GM21528 (cell line): ENCODE data around the gene VSTM5.

Source experiments
- ATAC-seq: cut with Tn5 transposase; IDR thresholded peaks from one replicate; pipeline ENCODE4 v1.9.1; 2021; ENCODE audit warnings: mild to moderate bottlenecking, moderate library complexity; ENCODE audit not compliant: unreplicated experiment, low FRiP score

The VSTM5 gene

DNA sequence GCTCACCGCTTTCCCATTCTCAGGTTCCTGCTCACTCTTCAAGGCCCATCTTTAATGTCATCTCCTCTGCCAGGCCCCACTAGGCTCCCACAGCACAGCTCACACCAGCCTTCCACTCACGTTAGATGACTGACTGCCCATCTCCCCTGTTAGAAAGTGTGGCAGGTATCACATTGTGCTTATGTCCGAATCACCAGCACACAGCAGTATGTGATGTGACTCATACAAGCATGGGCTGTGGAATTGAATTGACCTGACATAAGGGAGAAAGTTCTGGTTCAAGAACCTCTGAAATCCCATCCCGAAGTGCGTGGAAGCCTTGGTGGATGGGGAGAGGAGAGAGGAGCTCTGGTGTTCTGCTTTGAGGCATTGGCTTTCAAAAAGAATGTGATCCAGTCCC lies 6.5 kb downstream of the VSTM5 start:
- no peak for ATAC-seq

DNA sequence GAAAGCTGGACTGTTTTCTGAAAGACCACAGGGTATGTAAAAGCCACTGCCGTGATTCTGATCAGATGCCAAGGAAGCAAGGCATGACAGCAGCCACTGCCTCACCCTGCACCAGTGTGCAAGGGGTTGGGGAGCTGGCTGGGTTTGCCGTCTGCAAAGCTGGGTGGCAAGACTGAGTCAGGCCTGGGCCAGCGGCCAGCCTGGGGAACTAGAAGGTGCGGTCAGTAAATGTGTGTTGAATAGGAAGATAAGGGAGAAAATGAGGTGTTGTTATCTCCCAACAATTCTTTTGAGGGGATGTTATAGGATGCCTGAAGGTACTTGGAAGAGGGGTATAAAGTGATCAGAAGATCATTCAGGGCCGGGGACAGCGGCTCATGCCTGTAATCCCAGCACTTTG lies 8.0 kb downstream of the VSTM5 start:
- ATAC-seq = no peak

DNA sequence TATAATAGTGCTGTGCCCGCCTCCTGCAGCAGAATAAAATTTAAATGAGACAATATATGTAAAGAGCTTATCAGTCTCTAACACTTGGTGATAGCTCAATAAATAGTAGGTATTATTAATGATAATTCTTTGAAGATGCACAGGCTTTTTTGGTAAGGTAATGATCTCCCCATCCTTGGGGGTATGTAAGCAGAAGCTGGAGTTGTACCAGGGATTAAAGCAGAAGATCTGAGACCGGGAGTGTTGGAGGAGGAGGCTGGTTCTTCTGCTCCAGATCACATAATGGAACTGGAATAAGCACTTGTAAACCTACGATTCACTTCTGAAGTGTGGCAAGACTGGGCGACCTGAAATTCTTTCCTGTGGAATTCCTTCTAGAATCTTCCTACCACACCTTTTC lies 8.4 kb downstream of the VSTM5 start:
- no peak for ATAC-seq

DNA sequence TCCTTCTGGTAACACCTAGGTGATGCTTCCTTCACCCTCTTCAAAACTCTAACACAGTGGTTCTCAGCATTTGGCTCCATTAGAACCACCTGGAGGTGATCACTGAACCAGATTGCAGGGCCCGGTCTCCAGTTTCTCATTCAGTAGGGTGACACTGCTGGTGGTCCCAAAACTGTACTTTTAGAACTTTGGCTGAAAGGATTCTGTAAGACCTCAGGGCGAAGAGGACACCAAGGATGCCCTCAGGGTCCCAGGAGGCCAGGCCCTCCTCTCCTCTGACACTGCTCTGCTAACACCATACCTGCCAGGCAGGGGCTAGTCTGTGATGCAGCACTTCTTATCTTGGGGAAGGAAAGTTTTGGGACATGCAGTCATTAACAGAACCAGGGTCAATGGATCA lies 9.0 kb downstream of the VSTM5 start:
- ATAC-seq = no peak

DNA sequence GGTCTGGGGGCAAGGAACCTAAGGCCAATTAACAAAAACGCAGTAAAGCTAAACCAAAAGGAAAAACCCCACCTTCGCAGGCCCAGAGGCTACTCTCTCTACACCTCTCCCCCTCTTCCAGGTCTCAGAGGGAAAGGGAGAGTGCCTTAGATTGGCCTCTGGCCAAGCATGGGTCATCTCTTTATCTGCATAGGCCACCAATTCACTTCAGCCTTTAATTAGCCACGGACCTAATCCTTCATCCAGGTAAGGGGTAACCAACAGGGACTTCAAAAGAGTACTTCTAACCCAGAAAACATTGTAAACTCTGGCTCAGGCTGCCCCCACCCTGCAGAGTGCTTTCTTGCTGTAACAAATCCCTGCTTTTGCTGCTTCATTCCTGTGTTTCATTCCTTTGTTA lies 9.4 kb downstream of the VSTM5 start:
- ATAC-seq = no peak

DNA sequence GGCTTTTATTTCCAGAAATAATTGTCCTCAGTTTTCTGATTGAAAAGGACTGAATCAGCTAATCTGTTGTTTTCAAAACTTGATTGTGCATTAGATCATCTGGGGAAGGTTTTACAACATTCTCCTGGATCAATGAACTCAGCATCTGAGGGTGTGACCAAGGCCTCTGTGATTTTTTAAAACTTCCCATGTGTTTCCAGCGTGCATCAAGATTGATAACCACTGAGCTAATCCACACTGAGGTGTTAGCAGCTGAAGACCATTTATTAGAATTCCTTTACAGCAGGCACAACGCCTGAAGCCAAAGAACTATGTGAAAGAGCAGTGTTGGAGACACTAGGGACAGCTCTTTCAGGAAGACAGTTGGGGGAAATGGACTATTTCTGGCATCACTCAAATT lies 10.2 kb downstream of the VSTM5 start:
- no peak for ATAC-seq

DNA sequence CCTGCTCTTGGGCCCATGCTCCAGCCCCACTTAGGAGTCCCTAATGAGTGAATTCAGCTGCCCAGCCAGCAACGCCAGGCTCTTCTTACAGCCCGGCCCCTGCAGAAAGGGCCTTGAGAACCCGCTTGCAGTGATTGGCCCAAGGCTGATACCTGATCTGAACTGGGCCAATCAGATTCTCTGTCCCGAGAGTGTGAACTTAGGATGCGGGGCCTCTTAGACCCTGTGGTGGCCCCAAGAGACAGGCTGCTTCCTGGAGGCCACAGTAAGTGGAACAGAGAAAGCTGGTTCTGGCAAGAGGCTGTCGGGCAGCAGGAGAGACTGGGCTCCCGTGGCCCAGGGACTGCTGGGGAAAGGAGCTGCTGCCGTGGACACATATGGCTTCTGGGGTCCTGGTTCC lies 11.5 kb downstream of the VSTM5 start:
- ATAC-seq = no peak

DNA sequence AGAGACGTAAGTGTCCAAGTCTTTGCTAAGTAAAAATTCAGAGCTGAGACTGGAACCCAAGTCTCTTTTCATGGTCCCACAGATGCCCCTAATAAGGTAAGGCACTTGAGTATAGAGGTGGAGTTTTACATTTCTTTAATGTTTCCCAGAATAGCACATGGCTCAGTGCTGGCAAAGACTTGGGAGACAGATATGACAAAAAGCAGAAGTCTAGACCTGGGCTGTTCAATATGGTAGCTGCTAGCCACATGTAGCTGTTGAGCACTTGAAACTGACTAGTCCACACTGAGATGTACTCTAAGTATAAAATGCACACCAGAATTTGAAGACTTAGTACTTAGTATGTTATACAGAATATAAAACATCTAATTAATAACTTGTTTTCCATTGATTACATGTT lies 17.6 kb downstream of the VSTM5 start:
- no peak for ATAC-seq

DNA sequence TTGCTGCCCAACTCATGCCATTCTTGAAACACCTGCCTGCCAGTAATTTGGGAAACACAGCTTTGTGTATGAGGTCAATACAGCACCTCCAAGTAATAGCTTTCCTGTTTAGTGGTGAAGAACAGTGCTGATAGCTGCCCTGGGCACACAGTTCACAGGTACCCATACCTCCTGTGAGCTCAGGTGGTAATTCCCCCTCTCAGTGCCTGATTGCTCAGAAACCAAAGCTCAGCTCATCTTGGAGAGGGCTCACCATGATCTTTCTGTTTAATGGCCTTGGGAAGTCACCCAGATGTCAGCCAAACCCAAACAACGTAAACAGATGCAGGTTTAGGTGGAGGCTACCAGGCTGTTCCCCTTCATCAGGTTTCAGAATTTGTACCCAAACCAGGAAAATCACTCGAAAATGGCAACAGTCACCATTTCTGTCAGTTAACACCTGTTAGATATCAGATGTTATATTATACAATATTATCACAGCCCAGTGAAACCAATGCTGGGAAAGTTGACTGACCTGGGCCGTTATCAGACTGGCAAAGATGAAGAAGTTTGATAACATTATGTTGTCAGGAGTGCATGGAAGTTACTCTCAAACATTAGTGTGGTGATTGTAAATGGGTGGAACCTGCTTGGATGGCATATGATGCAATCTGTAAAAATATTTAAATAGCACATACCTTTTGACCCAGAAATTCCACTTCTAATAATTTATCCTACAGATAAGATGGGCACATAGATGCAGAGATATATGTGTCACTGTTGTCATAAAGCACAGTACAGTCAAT lies 18.9 kb downstream of the VSTM5 start:
- no peak for ATAC-seq

DNA sequence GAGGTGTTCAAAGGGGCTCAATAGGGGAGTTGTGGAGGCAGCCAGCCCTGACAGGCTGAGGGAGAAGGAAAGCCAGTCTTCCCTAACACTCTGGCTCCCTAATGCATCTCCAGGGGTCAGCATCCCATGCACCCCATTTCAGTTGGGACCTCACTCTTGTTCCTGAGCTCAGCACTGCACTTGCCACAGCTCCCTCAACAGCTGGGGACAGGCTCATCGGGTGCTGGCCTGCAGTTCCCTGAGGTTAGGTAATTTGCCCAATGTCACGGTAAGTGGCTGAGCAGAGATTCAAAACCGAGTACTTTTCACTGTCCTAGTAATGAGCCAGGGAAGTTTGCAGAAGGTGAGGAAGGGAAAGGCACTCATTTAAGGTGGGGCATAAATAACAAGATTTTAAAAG lies 20.8 kb downstream of the VSTM5 start:
- ATAC-seq = no peak

DNA sequence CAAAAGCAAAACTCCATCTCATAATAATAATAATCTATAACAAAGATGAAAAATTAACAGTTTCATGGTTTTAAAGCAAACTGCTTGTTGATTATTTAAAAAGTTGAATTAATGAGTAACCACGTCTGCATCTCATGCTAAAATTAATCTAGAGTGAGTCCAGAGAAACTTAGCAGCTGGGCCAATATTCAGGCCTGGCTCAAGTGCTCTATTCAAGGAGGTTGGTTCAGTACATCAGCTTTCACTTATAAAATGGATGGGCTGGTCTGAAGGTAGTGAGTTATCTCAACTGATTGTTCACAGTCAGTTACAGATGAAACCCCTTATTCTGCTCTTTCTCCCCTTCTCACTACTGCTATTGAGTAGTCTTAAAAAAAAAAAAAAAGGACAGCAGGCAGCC lies 23.1 kb downstream of the VSTM5 start:
- no peak for ATAC-seq

DNA sequence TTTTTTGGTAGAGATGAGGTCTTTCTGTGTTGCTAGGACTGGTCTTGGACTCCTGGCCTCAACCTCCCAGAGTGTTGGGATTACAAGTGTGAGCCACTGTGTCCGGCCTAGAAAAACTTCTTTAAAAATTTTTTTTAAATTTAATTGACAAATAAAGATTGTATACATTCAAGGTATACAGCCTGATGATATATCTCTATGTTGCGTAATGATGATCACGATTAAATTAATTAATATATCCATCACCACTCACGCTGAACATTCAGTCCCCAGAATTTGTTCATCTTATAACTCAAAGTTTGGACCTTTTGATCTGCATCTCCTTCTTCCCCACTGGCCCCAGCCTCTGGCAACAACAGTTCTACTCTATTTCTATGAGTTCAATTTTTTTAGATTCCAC lies 27.2 kb downstream of the VSTM5 start:
- ATAC-seq = no peak

DNA sequence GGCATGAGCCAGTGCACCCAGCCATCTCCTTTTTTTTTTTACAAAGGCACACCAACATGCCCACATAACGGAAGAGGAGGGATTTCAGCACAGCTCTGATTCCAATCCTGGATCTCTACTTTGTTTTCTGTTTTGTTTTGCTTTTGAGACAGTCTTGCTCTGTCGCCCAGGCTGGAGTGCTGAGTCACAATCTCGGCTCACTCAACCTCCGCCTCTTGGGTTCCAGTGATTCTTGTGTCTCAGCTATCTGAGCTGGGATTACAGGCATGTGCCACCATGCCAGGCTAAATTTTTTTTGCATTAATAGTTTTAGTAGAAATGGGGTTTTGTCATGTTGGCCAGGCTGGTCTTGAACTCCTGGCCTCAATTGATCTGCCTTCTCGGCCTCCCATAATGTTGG lies 28.1 kb downstream of the VSTM5 start:
- no peak for ATAC-seq

DNA sequence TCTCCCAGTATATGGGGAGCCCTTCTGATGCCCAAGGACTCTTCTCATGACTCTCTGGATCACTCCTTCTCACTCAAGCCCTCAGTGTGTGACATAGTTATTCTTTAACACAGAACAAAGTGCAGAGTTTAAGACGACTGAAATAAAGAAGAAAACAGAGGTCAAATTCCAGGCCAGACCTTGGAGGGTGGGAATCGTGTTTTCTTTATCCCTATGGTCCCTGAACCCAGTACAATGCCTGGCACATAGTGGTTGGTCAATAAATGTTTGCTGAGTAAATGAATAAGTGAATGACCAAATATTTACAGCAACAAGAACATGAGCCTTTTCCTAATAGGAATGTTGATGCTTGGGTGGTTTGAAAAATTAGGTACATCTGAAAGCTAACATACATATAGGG lies 28.8 kb downstream of the VSTM5 start:
- ATAC-seq = no peak

DNA sequence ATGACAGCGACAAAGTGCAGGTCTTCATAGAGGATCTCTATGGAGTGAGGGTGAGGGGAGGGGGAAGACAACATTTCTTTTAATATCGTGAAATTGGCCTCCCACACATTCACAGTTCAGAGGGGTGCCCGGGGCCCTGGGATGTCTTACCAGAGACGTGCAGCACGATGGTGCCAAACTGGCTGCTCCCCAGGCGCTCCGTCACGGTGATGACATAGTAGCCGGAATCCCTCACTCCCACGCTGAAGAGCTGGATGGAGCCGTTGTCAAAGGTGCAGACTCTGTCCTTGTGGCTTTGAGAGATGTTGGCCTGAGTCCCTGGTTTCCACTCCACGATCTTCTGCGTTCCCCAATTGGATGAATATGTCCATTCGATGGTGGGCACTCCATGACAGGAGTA lies 29.6 kb downstream of the VSTM5 start:
- no peak for ATAC-seq

DNA sequence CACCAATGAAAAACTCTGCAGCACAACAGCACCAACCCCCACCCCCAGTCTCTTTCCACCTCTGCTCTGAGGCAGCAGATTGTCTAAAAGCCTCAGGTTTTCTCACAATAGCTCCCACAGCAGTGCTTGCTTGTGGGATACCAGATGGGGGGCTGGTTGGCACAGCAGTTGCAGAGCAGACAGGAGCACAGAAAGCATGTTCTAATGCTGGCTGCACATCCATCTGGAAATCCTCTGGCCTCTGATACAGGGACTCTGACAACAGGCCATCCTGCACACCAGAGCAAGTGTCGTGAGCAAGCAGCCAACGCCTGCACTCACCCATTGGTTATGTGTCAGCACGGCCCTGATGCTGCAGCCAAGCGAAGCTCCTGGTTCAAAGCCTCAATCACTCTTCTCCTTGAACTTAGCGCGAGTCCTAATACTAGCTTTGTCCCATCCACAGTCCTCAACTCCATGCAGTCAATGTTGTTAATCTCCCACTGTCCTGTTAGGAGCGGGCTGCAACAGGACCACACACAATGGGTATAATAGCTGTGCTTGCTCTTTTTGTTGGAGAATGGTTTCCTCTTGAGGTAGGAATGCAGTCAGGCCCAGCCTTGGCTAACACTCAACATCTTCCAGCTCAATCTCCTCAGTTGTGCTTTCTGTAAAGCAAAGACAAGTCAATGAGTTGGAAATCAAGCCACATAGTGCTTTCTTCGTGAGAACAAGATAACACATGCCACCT lies 30.3 kb downstream of the VSTM5 start:
- no peak for ATAC-seq

DNA sequence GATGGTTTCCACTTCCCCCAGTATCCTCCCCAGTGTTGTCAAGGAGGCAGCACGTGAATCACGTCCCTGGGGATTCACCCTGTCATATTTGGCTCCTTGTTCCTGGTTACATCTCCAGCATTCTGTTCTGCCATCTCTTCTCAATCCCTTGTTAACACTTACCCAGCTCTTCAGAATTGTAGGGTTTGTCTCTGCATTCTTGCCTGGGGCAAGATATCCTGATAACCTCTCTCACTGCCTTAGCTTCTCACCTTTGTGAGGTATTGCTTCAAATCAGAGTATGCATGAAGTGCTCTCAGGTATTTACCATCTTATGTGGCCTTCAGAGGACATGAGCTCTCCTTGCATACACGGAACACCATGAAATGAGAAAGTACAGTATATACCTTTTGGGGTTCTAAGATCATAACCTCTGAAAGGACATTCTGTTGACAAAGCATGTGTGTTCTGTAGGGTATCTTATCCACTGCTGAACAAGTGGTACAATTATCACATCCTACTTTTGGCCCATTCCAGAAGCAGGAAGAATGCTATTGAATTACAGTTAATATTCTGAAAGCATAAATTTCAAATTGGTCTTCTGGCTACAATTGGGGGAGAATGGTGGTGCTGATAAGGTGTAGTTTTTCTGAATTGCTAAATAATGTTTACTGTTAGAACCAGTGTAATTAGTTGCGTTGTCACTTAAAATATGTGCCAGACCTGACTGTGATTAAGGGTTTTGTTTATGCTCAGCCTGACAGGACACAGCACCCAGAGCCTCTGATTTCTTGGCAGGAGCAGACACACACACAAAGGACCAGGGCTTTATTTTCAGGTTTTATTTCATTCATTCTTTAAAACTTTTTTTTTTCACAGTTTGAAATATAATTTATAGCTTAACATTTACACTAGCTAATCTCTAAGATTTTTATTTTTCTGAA lies 32.7 kb downstream of the VSTM5 start:
- no peak for ATAC-seq

DNA sequence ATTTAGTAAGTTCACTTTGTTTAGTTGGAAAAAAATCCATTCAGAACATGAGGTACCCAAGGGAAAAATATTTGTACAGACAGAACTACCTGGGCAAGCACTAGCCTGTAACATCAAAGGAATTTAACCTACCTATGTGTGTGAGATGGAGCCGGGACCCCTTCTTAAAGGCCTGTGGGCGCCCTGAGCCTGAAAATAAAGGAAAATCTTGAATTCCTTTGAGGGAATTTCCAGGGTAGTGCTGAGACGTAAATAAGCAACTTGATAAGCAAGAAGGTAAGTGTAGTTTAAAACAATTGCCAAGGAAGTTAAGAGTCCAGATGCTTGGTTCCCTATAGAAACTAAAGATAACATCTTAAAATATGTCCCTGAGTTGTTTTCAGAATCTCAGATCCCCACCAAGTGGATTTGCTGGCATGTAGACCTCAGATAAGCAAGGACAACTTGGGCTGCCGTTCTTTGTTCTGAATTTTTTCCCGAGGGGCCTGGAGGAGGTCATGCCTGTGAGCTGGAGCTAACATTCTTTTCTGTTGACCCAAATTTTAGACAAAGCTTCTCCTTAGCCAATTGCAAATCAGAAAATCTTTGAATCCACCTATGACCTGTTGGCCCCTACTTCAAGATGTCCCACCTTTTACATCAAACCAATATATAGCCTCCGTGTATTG lies 35.3 kb downstream of the VSTM5 start:
- no peak for ATAC-seq

DNA sequence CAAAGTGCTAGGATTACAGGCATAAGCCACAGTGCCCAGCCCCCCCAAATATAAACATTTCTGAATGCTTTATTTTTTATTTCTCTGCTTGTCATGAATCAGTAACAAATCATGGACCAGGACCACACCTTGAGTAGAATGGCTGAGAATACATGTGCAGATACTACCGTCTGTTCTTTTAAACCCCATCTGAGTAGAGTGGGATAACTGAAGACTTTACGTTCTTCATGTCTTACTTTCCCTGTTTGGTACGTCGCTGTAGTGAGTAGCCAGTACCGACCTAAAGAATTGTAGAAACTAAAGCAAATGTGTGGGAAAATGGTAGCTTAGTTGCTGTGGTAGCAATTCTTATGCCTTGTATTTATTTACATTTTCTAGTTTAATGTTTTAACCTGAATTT lies 36.4 kb downstream of the VSTM5 start:
- no peak for ATAC-seq

DNA sequence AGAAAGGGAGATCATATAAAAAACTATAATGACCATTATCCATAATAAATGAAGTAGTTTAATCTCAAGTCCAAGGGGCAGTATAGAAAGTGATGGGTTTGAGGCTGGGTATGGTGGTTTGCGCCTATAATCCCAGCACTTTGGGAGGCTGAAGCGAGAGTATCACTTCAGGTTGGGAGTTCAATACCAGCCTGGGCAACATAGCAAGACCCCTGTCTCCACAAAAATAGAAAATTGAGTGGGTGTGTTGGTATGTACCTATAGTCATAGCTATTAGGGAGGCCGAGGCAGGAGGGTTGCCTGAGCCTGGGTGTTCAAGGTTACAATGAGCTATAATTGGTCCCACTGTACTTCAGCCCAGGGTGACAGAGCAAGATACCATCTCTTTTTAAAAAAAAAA lies 42.4 kb downstream of the VSTM5 start:
- no peak for ATAC-seq

DNA sequence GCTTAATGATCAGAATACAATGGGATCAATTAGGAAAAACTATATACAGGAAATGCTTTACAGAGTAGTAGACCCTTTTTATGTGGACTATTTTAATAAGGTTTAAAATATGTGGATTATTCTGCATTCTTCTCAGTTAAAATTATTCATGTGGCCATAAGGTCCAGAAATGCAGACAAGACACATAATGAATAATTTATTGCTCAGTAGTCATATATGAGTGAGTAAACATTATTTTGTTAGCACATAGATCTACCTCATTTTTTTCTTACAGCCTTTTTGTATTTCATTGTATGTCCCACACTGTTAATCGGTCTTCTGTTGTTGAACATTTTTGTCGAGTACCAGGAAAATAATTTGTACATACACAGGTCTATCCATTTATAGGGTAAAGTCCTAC lies 45.5 kb downstream of the VSTM5 start:
- ATAC-seq = no peak
